Measurements from ENCODE around the gene SGSM2. TPM values are rescaled to one million over a fixed set of nuclear protein-coding genes. Genes with fewer than 3 reads are reported as not detected.

Gene SGSM2
- total RNA-seq, 1 donor, result 31.0 TPM

DNA sequence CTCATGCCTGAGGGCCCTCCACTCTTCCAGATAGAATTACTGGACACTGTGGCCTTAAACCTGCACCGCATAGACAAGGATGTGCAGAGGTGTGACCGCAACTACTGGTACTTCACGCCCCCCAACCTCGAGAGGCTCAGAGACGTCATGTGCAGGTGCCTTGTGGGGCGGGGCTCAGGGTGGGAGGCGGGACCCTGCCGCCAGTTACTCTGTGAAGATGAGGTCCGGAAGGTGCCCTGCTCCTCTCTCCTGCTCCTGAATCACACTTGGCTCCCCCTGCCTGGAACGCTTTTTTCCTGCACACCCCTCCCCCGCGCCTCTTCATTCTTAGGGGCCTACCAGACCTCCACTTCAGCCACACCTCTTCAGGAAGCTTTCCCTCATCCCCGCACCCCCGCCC lies 38.8 kb downstream of the SGSM2 start:
- DNase-seq (ENCODE audit: low read depth), result no peak
- TF ChIP-seq, protein P1, sequence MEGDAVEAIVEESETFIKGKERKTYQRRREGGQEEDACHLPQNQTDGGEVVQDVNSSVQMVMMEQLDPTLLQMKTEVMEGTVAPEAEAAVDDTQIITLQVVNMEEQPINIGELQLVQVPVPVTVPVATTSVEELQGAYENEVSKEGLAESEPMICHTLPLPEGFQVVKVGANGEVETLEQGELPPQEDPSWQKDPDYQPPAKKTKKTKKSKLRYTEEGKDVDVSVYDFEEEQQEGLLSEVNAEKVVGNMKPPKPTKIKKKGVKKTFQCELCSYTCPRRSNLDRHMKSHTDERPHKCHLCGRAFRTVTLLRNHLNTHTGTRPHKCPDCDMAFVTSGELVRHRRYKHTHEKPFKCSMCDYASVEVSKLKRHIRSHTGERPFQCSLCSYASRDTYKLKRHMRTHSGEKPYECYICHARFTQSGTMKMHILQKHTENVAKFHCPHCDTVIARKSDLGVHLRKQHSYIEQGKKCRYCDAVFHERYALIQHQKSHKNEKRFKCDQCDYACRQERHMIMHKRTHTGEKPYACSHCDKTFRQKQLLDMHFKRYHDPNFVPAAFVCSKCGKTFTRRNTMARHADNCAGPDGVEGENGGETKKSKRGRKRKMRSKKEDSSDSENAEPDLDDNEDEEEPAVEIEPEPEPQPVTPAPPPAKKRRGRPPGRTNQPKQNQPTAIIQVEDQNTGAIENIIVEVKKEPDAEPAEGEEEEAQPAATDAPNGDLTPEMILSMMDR (IDR thresholded peaks at IDR 0.05; ENCODE audit: insufficient read depth, low read length), result no peak
- H3K4me3 ChIP-seq (ENCODE audit: low read depth, low read length), result no peak overlapping the region

DNA sequence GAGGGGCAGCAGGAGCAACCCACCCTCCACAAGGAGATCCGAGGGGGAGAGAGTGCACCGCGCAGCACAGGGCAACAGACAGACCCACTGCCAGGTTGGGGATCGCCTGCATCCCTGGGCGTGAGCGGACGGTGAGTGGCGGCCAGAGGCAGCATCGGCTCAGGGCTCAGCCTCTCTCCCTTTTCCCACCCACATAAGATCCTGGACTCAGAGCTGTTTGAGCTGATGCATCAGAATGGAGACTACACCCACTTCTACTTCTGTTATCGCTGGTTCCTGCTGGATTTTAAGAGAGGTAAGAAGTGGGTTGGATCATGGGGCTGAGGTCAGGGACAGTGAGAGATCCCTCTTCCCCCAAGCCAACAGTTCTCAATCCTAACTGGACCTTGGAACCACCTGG lies 40.4 kb downstream of the SGSM2 start:
- H3K4me3 ChIP-seq (ENCODE audit: low read depth, low read length), result no peak overlapping the region
- TF ChIP-seq, protein P1 (IDR thresholded peaks at IDR 0.05; ENCODE audit: insufficient read depth, low read length), result no peak
- DNase-seq (ENCODE audit: low read depth), result no peak

DNA sequence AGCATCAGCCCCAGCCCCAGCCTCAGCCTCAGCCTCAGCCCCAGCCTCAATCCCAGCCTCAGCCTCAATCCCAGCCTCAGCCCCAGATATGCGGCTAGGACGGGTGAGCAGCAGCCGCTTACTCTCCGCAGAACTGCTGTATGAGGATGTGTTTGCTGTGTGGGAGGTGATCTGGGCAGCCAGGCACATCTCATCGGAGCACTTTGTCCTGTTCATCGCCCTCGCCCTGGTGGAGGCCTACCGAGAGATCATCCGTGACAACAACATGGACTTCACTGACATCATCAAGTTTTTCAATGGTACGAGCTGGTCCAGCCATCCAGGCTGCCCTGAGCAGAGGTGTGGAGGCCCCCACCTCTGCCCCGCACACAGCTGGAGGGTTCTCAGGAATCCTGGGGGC lies 41.6 kb downstream of the SGSM2 start:
- TF ChIP-seq, protein P1 (IDR thresholded peaks at IDR 0.05; ENCODE audit: insufficient read depth, low read length), result no peak
- DNase-seq (ENCODE audit: low read depth), result no peak
- no peak overlapping the region for H3K4me3 ChIP-seq (ENCODE audit: low read depth, low read length)

DNA sequence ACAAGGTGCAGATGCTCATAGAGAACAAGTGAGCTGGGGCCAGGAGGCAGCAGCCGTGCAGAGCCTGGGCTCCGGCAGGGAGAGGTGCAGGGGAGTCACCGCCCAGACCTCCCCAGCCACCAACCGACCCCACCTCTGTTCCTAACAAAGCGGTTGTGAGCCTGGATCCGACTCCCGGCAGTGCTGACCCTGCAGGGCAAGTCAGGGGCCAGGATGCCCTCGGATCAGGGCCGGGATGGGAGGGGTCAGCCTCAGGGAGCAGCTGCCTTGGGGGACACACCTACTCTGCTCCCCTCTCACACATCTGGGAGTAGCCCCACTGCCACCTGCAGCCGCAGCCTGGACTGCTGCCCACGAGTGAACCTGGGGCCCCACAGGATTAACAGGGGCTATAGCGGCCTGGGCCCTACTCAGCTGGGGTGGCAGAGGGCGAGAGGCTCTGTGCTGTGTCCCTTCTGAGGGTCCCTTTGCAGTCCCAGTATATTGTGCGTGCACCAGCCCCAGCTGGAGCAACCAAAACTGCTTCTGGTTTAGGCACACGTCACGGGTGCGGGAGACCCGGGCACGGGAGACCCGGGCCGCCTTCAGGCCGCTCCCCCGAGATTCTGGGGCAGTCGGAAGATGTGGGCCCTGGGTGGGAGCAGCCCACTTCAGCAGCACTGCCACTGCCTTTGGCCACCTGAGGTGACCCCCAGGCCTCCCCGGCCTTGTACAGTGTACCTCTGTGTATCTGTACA lies 42.4 kb downstream of the SGSM2 start:
- DNase-seq (ENCODE audit: low read depth), result no peak
- TF ChIP-seq, protein P1 (IDR thresholded peaks at IDR 0.05; ENCODE audit: insufficient read depth, low read length), result no peak
- H3K4me3 ChIP-seq (ENCODE audit: low read depth, low read length), result no peak overlapping the region

DNA sequence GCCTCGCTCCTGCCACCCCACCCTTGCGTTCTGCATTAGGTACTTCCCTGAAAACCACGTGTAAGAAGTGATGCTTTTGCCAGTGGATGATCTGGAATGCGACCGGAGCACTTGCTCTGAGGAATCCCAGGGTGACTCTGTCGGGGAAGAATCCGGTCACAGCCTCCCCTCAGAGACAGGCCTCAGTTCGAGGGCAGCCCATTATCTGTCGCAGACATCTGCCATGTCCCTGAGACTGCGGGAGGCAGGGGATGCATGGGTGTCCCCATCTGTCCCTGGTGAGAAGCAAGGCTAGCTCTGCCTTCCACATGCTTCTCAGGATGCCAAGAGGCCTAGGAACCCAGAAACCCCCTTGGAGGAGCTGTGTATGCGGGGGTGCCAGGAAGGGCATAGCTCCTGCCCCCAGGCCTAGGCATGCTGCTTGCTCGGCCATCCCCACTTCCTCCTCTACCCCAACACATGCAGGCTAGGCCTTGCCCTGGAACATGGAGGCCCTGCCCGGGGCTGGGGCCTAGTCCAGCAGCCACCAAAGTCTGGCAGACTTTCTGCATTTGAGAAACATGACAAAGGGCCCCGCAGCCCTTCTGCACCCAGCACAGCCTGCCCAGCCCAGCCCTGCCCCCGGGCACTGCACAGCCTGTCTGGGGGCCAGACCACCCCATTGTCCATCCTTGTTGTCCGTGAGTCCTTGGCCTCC lies 43.1 kb downstream of the SGSM2 start:
- H3K4me3 ChIP-seq (ENCODE audit: low read depth, low read length), result no peak overlapping the region
- TF ChIP-seq, protein P1 (IDR thresholded peaks at IDR 0.05; ENCODE audit: insufficient read depth, low read length), result no peak
- DNase-seq (ENCODE audit: low read depth), result no peak

DNA sequence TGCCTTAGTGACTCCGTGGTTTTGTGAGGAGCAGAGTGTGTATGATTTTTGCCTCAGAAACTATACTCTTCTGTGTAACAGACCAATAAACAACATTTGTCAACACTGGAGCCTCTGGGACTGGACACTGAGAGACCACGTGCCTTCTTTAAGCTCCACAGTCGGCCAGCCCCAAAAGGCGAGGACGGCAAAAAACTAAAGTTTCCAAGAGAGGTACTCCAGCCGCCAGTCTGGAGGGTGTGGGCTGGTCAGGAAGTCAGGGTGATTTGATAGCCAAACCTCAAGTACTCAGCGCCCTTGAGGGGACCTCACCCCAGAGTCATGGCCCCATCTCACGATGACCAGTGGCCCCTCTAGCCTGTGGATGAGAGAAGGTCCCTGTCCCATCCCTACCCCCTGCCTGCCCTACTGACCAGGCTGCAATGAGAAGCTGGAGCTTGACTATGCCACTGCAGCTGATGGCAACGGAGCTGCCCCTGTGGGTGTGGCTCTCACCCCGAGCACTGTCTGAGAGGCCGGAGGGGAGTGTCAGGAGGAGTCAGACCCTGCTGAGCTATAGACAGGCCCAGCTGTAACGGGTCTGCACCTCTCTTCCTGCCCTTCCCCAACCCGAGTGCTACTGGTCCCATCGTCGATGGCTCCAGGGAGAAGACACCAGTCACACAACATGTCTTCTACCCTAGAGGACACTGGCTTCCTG lies 43.8 kb downstream of the SGSM2 start:
- TF ChIP-seq, protein P1 (IDR thresholded peaks at IDR 0.05; ENCODE audit: insufficient read depth, low read length), result no peak
- no peak for DNase-seq (ENCODE audit: low read depth)
- no peak overlapping the region for H3K4me3 ChIP-seq (ENCODE audit: low read depth, low read length)

All from fibroblast of the aortic adventitia (primary cell).